IMR-90 (cell line): ENCODE results near the gene TBCD. TPM values are rescaled to one million over a fixed set of nuclear protein-coding genes. Genes with fewer than 3 reads are reported as not detected.

Experiments
- ATAC-seq: fragments of 200-7000 bp; cut with Tn5 transposase; 2 replicates; pipeline ENCODE4 v1.9.1; 2020; ENCODE audit warnings: low read depth, mild to moderate bottlenecking, moderate library complexity
- BruUV-seq: library from RNA; stranded (reverse); fragments of 400-500 nt; replicated peaks from 2 replicates; lab custom pipeline; 2021; lab: Mats Ljungman, UMichigan
- CTCF ChIA-PET: fragments of 300-600 bp; formaldehyde crosslinking; extraction: SDS; loops from one replicate; lab custom pipeline; 2021; ENCODE audit warnings: antibody characterized with exemption; lab: Yijun Ruan, JAX
- POLR2A ChIA-PET: fragments of 300-600 bp; sonication (Branson Sonifier 250); formaldehyde crosslinking; loops from one replicate; lab custom pipeline; 2022; ENCODE audit warnings: antibody characterized with exemption; ENCODE audit not compliant: unreplicated experiment; lab: Charles Lee
- DNase-seq: peaks from one replicate; pipeline ENCODE4 v3.0.0; 2013
- H2AFZ ChIP-seq: replicated peaks from 2 replicates; pipeline ENCODE3; 2013; ENCODE audit warnings: low read length, mild to moderate bottlenecking; ENCODE audit not compliant: poor library complexity
- H2AK5ac ChIP-seq: 2 replicates; pipeline ENCODE4 v1.6.1; 2013; ENCODE audit warnings: low read depth, low read length, inconsistent platforms
- H2AK9ac ChIP-seq: replicated peaks from 2 replicates; pipeline ENCODE3; 2013; ENCODE audit warnings: mild to moderate bottlenecking, low read depth, low read length, moderate library complexity; ENCODE audit not compliant: poor library complexity
- H2BK120ac ChIP-seq: 2 replicates; pipeline ENCODE4 v1.6.1; 2013; ENCODE audit warnings: low read depth, low read length, inconsistent platforms
- H2BK15ac ChIP-seq: 3 replicates; pipeline ENCODE4 v1.6.1; 2013; ENCODE audit warnings: low read depth, low read length, inconsistent platforms
- H2BK20ac ChIP-seq: 2 replicates; pipeline ENCODE4 v1.6.1; 2013; ENCODE audit warnings: low read depth, mild to moderate bottlenecking, inconsistent platforms, low read length, moderate library complexity
- H2BK5ac ChIP-seq: 2 replicates; pipeline ENCODE4 v1.6.1; 2013; ENCODE audit warnings: mild to moderate bottlenecking, low read depth, low read length, inconsistent platforms; ENCODE audit not compliant: poor library complexity, severe bottlenecking
- H3K14ac ChIP-seq: replicated peaks from 2 replicates; pipeline ENCODE4 v1.6.1; 2013; ENCODE audit warnings: low read depth, low read length, inconsistent platforms
- H3K18ac ChIP-seq: 2 replicates; pipeline ENCODE4 v1.6.1; 2013; ENCODE audit warnings: low read depth, low read length, control low read depth
- H3K23ac ChIP-seq: 2 replicates; pipeline ENCODE4 v1.6.1; 2013; ENCODE audit warnings: low read depth, low read length, inconsistent platforms
- H3K27ac ChIP-seq: 2 replicates; pipeline ENCODE4 v1.5.1; 2013; ENCODE audit warnings: mild to moderate bottlenecking, control low read depth, low read length; ENCODE audit not compliant: insufficient read depth
- H3K27me3 ChIP-seq: 2 replicates; pipeline ENCODE4 v1.6.1; 2013; ENCODE audit warnings: low read length; ENCODE audit not compliant: control insufficient read depth, insufficient read depth
- H3K36me3 ChIP-seq: 2 replicates; pipeline ENCODE4 v1.6.1; 2013; ENCODE audit warnings: low read length, mixed read lengths; ENCODE audit not compliant: control insufficient read depth, insufficient read depth
- H3K4ac ChIP-seq: 2 replicates; pipeline ENCODE4 v1.6.1; 2013; ENCODE audit warnings: low read depth, low read length, inconsistent platforms
- H3K4me1 ChIP-seq: 2 replicates; pipeline ENCODE4 v1.6.1; 2013; ENCODE audit warnings: low read length, mixed read lengths; ENCODE audit not compliant: control insufficient read depth, insufficient read depth
- H3K4me2 ChIP-seq: 2 replicates; pipeline ENCODE4 v1.6.1; 2013; ENCODE audit warnings: low read depth, mild to moderate bottlenecking, control low read depth, low read length, moderate library complexity
- H3K4me3 ChIP-seq: 2 replicates; pipeline ENCODE4 v1.5.1; 2013; ENCODE audit warnings: low read depth, mild to moderate bottlenecking, control low read depth, low read length, moderate library complexity; ENCODE audit not compliant: insufficient read depth
- H3K56ac ChIP-seq: 2 replicates; pipeline ENCODE4 v1.6.1; 2013; ENCODE audit warnings: low read length, inconsistent platforms; ENCODE audit not compliant: insufficient read depth; ENCODE audit errors: extremely low read depth
- H3K79me1 ChIP-seq, 2 experiments: 2 replicates each; pipeline ENCODE4 v1.6.1; 2013; ENCODE audit warnings: low read length in 2 of 2, inconsistent platforms in 1 of 2, low read depth in 1 of 2
- H3K9ac ChIP-seq: 2 replicates; pipeline ENCODE4 v1.6.1; 2013; ENCODE audit warnings: low read depth, low read length, control low read depth
- H3K9me1 ChIP-seq: 2 replicates; pipeline ENCODE4 v1.6.1; 2013; ENCODE audit warnings: low read length, inconsistent platforms; ENCODE audit not compliant: insufficient read depth
- H3K9me3 ChIP-seq: 2 replicates; pipeline ENCODE4 v1.6.1; 2013; ENCODE audit warnings: low read length; ENCODE audit not compliant: control insufficient read depth, insufficient read depth
- H4K20me1 ChIP-seq: 2 replicates; pipeline ENCODE4 v1.6.1; 2013; ENCODE audit warnings: low read length, inconsistent platforms; ENCODE audit not compliant: insufficient read depth
- H4K5ac ChIP-seq: 2 replicates; pipeline ENCODE4 v1.6.1; 2013; ENCODE audit warnings: mild to moderate bottlenecking, low read depth, low read length, control low read depth
- H4K8ac ChIP-seq, 2 experiments: 2 replicates each; pipeline ENCODE4 v1.6.1; 2013; ENCODE audit warnings: low read depth in 2 of 2, low read length in 2 of 2, control low read depth in 1 of 2, inconsistent platforms in 1 of 2
- H4K91ac ChIP-seq: 2 replicates; pipeline ENCODE4 v1.6.1; 2013; ENCODE audit warnings: low read depth, low read length, inconsistent platforms; ENCODE audit not compliant: insufficient read depth
- BHLHE40 ChIP-seq: fragments of 150-350 bp; IDR thresholded peaks from 2 replicates; pipeline ENCODE4 v1.6.1; 2016; ENCODE audit warnings: mild to moderate bottlenecking, low read depth, low read length
- CEBPB ChIP-seq: IDR thresholded peaks from 2 replicates; pipeline ENCODE4 v1.6.1; 2012; ENCODE audit warnings: low read depth, low read length, improper control_type of control experiment
- FOS ChIP-seq: fragments of 150-350 bp; IDR thresholded peaks from 2 replicates; pipeline ENCODE4 v1.6.1; 2016; ENCODE audit warnings: low read depth, low read length
- MAFK ChIP-seq: IDR thresholded peaks from 2 replicates; pipeline ENCODE4 v1.6.1; 2012; ENCODE audit warnings: low read depth, low read length, improper control_type of control experiment
- MAZ ChIP-seq: IDR thresholded peaks from 2 replicates; pipeline ENCODE4 v1.6.1; 2012; ENCODE audit warnings: low read depth, mild to moderate bottlenecking, low read length, improper control_type of control experiment, moderate library complexity, borderline replicate concordance
- MXI1 ChIP-seq: IDR thresholded peaks from 2 replicates; pipeline ENCODE4 v1.6.1; 2012; ENCODE audit warnings: low read depth, mild to moderate bottlenecking, low read length, moderate library complexity, borderline replicate concordance
- NFE2L2 ChIP-seq: fragments of 150-350 bp; IDR thresholded peaks from 2 replicates; pipeline ENCODE4 v1.6.1; 2016; ENCODE audit warnings: low read depth, mild to moderate bottlenecking, low read length
- POLR2A ChIP-seq: IDR thresholded peaks from 2 replicates; pipeline ENCODE4 v1.6.1; 2012; ENCODE audit warnings: mild to moderate bottlenecking, low read depth, low read length
- RAD21 ChIP-seq: IDR thresholded peaks from 2 replicates; pipeline ENCODE4 v1.6.1; 2012; ENCODE audit warnings: low read length, improper control_type of control experiment
- RCOR1 ChIP-seq: IDR thresholded peaks from 2 replicates; pipeline ENCODE4 v1.6.1; 2012; ENCODE audit warnings: mild to moderate bottlenecking, low read length, improper control_type of control experiment; ENCODE audit not compliant: insufficient replicate concordance
- RFX5 ChIP-seq: IDR thresholded peaks from 2 replicates; pipeline ENCODE4 v1.8.0; 2012; ENCODE audit warnings: low read depth, mild to moderate bottlenecking, low read length, moderate library complexity
- SMC3 ChIP-seq: fragments of 150-350 bp; IDR thresholded peaks from 2 replicates; pipeline ENCODE4 v1.6.1; 2016; ENCODE audit warnings: low read depth, mild to moderate bottlenecking, antibody characterized with exemption, low read length, moderate library complexity
- WGBS, 2 experiments: methylation state at CpG; one replicate each; pipeline versions ENCODE4 v1.1.5 to v1.1.7; 2013; ENCODE audit warnings: missing lambda C conversion rate in 2 of 2; ENCODE audit not compliant: insufficient read length in 1 of 2; ENCODE audit errors: extremely low coverage in 2 of 2; 5-methylcytosine and 5-hydroxymethylcytosine counted together
- dilution Hi-C: fragments of 300-500 bp; cut with HindIII; formaldehyde crosslinking; loops from one replicate; pipeline ENCODE4 v1.14.3; 2018; ENCODE audit warnings: low sequenced_read_pairs; ENCODE audit not compliant: unreplicated experiment
- in situ Hi-C: fragments of 300-500 bp; cut with MboI; formaldehyde crosslinking; loops from 3 replicates; pipeline ENCODE4 v1.14.3; 2019; ENCODE audit warnings: low sequenced_read_pairs, inconsistent platforms, mixed read lengths
- intact Hi-C: fragments of 100-400 bp; cut with micrococcal nuclease; formaldehyde crosslinking; loops from 2 replicates; pipeline ENCODE4 v1.10.0; 2022
- polyA plus RNA-seq, 3 experiments: library from polyadenylated mRNA; depleted of rRNA; stranded (reverse); fragments of >200 nt; gene quantifications; 2 replicates each; pipeline ENCODE4 v1.2.3, GENCODE V29; 2012; ENCODE audit warnings: low replicate concordance in 1 of 3
- total RNA-seq: library from RNA; depleted of rRNA; stranded (reverse); fragments of >200 nt; gene quantifications from 2 replicates; pipeline ENCODE4 v1.2.3, GENCODE V29; 2012
- TF ChIP-seq, protein P1 (sequence below): fragments of 150-350 bp; IDR thresholded peaks from 2 replicates; pipeline ENCODE4 v1.6.1; 2017; ENCODE audit warnings: mild to moderate bottlenecking, antibody characterized with exemption, low read length, low read depth
- TF ChIP-seq, protein P2 (sequence below): conservative IDR thresholded peaks from 2 replicates; pipeline ENCODE4 v1.5.1; 2012; ENCODE audit warnings: mild to moderate bottlenecking, low read depth, low read length, improper control_type of control experiment

TBCD gene
- total and polyA plus RNA-seq, 2 of the 4 experiments (the other 2 are of a cell fraction), result 21.9 to 54.5 TPM

GRCh38 chr17:82734987-82735866, 16.6 kb upstream of the TBCD start, which contains the start of gene FN3K:
Gene FN3K, plus strand, starts transcription at chr17:82735615. Its CDS starts 22 bp downstream, at chr17:82735637.
- no peak within 1 kb of the TSS for H2BK20ac ChIP-seq
- no peak within 1 kb of the TSS for H4K91ac ChIP-seq
- no peaks in the 10 kb centered on the region for H4K20me1 ChIP-seq
- intact Hi-C loops, result no loop called here
- no peak within 1 kb of the TSS for H3K56ac ChIP-seq
- H2AK5ac ChIP-seq, result peak within 1 kb of the TSS; percentile 70
- H3K79me1 ChIP-seq, result peaks cover 0 to 4% of the 10 kb centered on the region in 2 experiments; a peak in 1 of 4 replicates
- H2AFZ ChIP-seq, result peak within 1 kb of the TSS; percentile 97
- H3K4me3 ChIP-seq, result peak within 1 kb of the TSS; percentile 85
- peak within 1 kb of the TSS; percentile 68 for H3K9ac ChIP-seq
- peak within 1 kb of the TSS; percentile 86; the same call in 1 of the 2 replicates for H4K5ac ChIP-seq
- peaks cover 6% of the 10 kb centered on the region; the same call in 1 of the 2 replicates for H3K36me3 ChIP-seq
- H3K4ac ChIP-seq, result peak within 1 kb of the TSS; percentile 69
- H3K23ac ChIP-seq, result peak within 1 kb of the TSS; percentile 78
- H3K9me1 ChIP-seq, result no peaks in the 10 kb centered on the region
- peak within 1 kb of the TSS; percentile 85 for H2AK9ac ChIP-seq
- peaks cover 10% of the 10 kb centered on the region for H3K9me3 ChIP-seq
- no peaks in the 10 kb centered on the region for H3K27me3 ChIP-seq
- WGBS, 2 experiments, result 11% methylated on average over 59 of the region's 101 CpGs; no CpG with 5 or more reads in 1 of the 2 experiments
- peak; percentile 85 for DNase-seq
- BruUV-seq, result no TSS peak
- in situ Hi-C loops, result no loop called here
- dilution Hi-C loops, result no loop called here
- no peak within 1 kb of the TSS for H2BK120ac ChIP-seq
- peak; percentile 87 for ATAC-seq
- H3K4me1 ChIP-seq, result peaks cover 7% of the 10 kb centered on the region
- peak within 1 kb of the TSS; percentile 90 for H3K4me2 ChIP-seq
- peak within 1 kb of the TSS; percentile 9; the same call in 1 of the 2 replicates for H3K14ac ChIP-seq
- ChIA-PET CTCF (no interaction called here), POLR2A (no interaction called here)
- no peak within 1 kb of the TSS; the same call in 1 of the 2 replicates for H3K27ac ChIP-seq
- H2BK5ac ChIP-seq, result no peak within 1 kb of the TSS
- H2BK15ac ChIP-seq, result no peak within 1 kb of the TSS; the same call in 2 of the 3 replicates
- H3K18ac ChIP-seq, result no peak within 1 kb of the TSS; the same call in 1 of the 2 replicates
- H4K8ac ChIP-seq, result peak within 1 kb of the TSS; percentile 65 to 78; a peak in 3 of 4 replicates
- TF ChIP-seq POLR2A, result peak; percentile 63
- TF ChIP-seq RFX5, result no peak
- no peak; the same call in 1 of the 2 replicates for TF ChIP-seq SMC3
- TF ChIP-seq, protein P1, sequence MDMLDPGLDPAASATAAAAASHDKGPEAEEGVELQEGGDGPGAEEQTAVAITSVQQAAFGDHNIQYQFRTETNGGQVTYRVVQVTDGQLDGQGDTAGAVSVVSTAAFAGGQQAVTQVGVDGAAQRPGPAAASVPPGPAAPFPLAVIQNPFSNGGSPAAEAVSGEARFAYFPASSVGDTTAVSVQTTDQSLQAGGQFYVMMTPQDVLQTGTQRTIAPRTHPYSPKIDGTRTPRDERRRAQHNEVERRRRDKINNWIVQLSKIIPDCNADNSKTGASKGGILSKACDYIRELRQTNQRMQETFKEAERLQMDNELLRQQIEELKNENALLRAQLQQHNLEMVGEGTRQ, result peak; percentile 15; the same call in 1 of the 2 replicates
- TF ChIP-seq RCOR1, result no peak
- no peak for TF ChIP-seq CEBPB
- TF ChIP-seq MXI1, result no peak; the same call in 1 of the 2 replicates
- TF ChIP-seq, protein P2, sequence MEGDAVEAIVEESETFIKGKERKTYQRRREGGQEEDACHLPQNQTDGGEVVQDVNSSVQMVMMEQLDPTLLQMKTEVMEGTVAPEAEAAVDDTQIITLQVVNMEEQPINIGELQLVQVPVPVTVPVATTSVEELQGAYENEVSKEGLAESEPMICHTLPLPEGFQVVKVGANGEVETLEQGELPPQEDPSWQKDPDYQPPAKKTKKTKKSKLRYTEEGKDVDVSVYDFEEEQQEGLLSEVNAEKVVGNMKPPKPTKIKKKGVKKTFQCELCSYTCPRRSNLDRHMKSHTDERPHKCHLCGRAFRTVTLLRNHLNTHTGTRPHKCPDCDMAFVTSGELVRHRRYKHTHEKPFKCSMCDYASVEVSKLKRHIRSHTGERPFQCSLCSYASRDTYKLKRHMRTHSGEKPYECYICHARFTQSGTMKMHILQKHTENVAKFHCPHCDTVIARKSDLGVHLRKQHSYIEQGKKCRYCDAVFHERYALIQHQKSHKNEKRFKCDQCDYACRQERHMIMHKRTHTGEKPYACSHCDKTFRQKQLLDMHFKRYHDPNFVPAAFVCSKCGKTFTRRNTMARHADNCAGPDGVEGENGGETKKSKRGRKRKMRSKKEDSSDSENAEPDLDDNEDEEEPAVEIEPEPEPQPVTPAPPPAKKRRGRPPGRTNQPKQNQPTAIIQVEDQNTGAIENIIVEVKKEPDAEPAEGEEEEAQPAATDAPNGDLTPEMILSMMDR, result no peak
- TF ChIP-seq RAD21, result no peak
- TF ChIP-seq NFE2L2, result no peak
- TF ChIP-seq BHLHE40, result peak; percentile 67
- TF ChIP-seq FOS, result no peak
- peak; percentile 44; the same call in 1 of the 2 replicates for TF ChIP-seq MAZ
- TF ChIP-seq MAFK, result no peak
